Peyer's patch (tissue), 4 donors: ENCODE results near the gene EWSR1. TPM values are rescaled to one million over a fixed set of nuclear protein-coding genes. Genes with fewer than 3 reads are reported as not detected.

ENCODE experiments used
- DNase-seq, 3 donors: peaks; one replicate each; pipeline ENCODE4 v3.0.0-alpha.2; 2017 to 2019
- H3K27ac ChIP-seq, 4 donors: fragments of 200-600 bp; sonication (generic); one replicate each; pipeline ENCODE4 v1.5.1; 2016 to 2019
- H3K27me3 ChIP-seq, 2 donors: fragments of 200-600 bp; sonication (generic); one replicate each; pipeline ENCODE4 v1.5.1; 2019
- H3K36me3 ChIP-seq, 3 donors: fragments of 200-600 bp; sonication (generic); one replicate each; pipeline ENCODE4 v1.5.1; 2016 to 2019
- H3K4me1 ChIP-seq, 4 donors: fragments of 200-600 bp; sonication (generic); one replicate each; pipeline ENCODE4 v1.5.1; 2016 to 2019
- H3K4me3 ChIP-seq, 4 donors: fragments of 200-600 bp; sonication (generic); 1 replicate in 3 of 4; 2 replicates in 1 of 4; pipeline ENCODE4 v1.5.1; 2016 to 2019; ENCODE audit warnings: mild to moderate bottlenecking in 1 of 4
- H3K9me3 ChIP-seq, 4 donors: fragments of 200-600 bp; sonication (generic); one replicate each; pipeline ENCODE4 v1.5.1; 2016 to 2019; ENCODE audit warnings: mild to moderate bottlenecking in 1 of 4
- CTCF ChIP-seq, 6 experiments: fragments of 450-650 bp in 4 of 6; fragments of 200-600 bp in 2 of 6; sonication (generic) in 1 of 6; IDR thresholded peaks; one replicate each; pipeline ENCODE4 v1.5.1; 2017 to 2019; ENCODE audit warnings: antibody characterized with exemption in 6 of 6, mild to moderate bottlenecking in 3 of 6, moderate library complexity in 1 of 6
- POLR2A ChIP-seq, 2 donors: fragments of 450-650 bp; IDR thresholded peaks; one replicate each; pipeline ENCODE4 v1.5.1; 2017; ENCODE audit warnings: antibody characterized with exemption in 2 of 2, mild to moderate bottlenecking in 2 of 2, moderate library complexity in 2 of 2
- total RNA-seq, 4 donors: library from RNA; depleted of rRNA; stranded (reverse); fragments of >200 nt; gene quantifications; one replicate each; pipeline ENCODE4 v1.1.0, GENCODE V29; 2016

Gene EWSR1
- total RNA-seq, 4 donors from 2014 or later = 186 to 444 (median 276) TPM

- Histone ChIP-seq H3K4me3 (no peak overlapping the region), H3K27ac (no peak overlapping the region), H3K9me3 (no peaks in the 10 kb centered on the region), H3K27me3 (no peaks in the 10 kb centered on the region), H3K4me1 (no peaks in the 10 kb centered on the region), H3K36me3 (peaks cover 0 to 93% (median 0%) of the 10 kb centered on the region in 3 donors)
- DNase-seq = no peak
- TF ChIP-seq POLR2A (IDR thresholded peaks at IDR 0.05) (no peak), CTCF (IDR thresholded peaks at IDR 0.05) (no peak)
These were observed 71.5 kb downstream of the EWSR1 start for GRCh38 chr22:29339381-29340235.

GRCh38 chr22:29340566-29340965, 72.5 kb downstream of the EWSR1 start:
- Histone ChIP-seq H3K27me3 (no peaks in the 10 kb centered on the region), H3K4me3 (no peak overlapping the region), H3K27ac (no peak overlapping the region), H3K4me1 (no peaks in the 10 kb centered on the region), H3K36me3 (peaks cover 0 to 95% (median 0%) of the 10 kb centered on the region in 3 donors), H3K9me3 (no peaks in the 10 kb centered on the region)
- DNase-seq = no peak
- TF ChIP-seq CTCF (IDR thresholded peaks at IDR 0.05) (no peak), POLR2A (IDR thresholded peaks at IDR 0.05) (no peak)

GRCh38 chr22:29341056-29341848, 73.2 kb downstream of the EWSR1 start:
- no peak overlapping the region for H3K4me3 ChIP-seq
- H3K27ac ChIP-seq = no peak overlapping the region
- H3K27me3 ChIP-seq = no peaks in the 10 kb centered on the region
- TF ChIP-seq CTCF (IDR thresholded peaks at IDR 0.05) (no peak), POLR2A (IDR thresholded peaks at IDR 0.05) (no peak)
- peaks cover 0 to 96% (median 0%) of the 10 kb centered on the region in 3 donors for H3K36me3 ChIP-seq
- H3K9me3 ChIP-seq = no peaks in the 10 kb centered on the region
- no peaks in the 10 kb centered on the region for H3K4me1 ChIP-seq
- no peak for DNase-seq

GRCh38 chr22:29341849-29342127, 73.7 kb downstream of the EWSR1 start:
- no peak overlapping the region for H3K4me3 ChIP-seq
- peaks cover 0 to 96% (median 0%) of the 10 kb centered on the region in 3 donors for H3K36me3 ChIP-seq
- H3K27ac ChIP-seq = no peak overlapping the region
- no peaks in the 10 kb centered on the region for H3K4me1 ChIP-seq
- H3K27me3 ChIP-seq = no peaks in the 10 kb centered on the region
- no peak for DNase-seq
- no peaks in the 10 kb centered on the region for H3K9me3 ChIP-seq
- TF ChIP-seq CTCF (IDR thresholded peaks at IDR 0.05) = no peak
- no peak for TF ChIP-seq POLR2A (IDR thresholded peaks at IDR 0.05)

- H3K27ac ChIP-seq = no peak overlapping the region
- no peaks in the 10 kb centered on the region for H3K9me3 ChIP-seq
- DNase-seq = no peak
- no peaks in the 10 kb centered on the region for H3K27me3 ChIP-seq
- TF ChIP-seq POLR2A (IDR thresholded peaks at IDR 0.05) (no peak), CTCF (IDR thresholded peaks at IDR 0.05) (no peak)
- H3K36me3 ChIP-seq = peaks cover 0 to 96% (median 0%) of the 10 kb centered on the region in 3 donors
- H3K4me3 ChIP-seq = no peak overlapping the region
- no peaks in the 10 kb centered on the region for H3K4me1 ChIP-seq
These were observed 74.1 kb downstream of the EWSR1 start for GRCh38 chr22:29342177-29342576.
